H9 (cell line): ENCODE results near the gene ANKRD55. TPM values are rescaled to one million over a fixed set of nuclear protein-coding genes. Genes with fewer than 3 reads are reported as not detected.

Experiments used
- DNase-seq: peaks from one replicate; pipeline ENCODE4 v3.0.0-alpha.2; 2017
- H2AFZ ChIP-seq: one replicate; pipeline ENCODE4 v1.6.1; 2013; ENCODE audit warnings: mild to moderate bottlenecking, low read length, control low read depth, moderate library complexity
- H2AK5ac ChIP-seq: 2 replicates; pipeline ENCODE4 v1.6.1; 2013; ENCODE audit warnings: low read length, control low read depth, mixed read lengths; ENCODE audit not compliant: insufficient read length
- H2BK120ac ChIP-seq: one replicate; pipeline ENCODE4 v1.6.1; 2013; ENCODE audit warnings: low read depth, mild to moderate bottlenecking, low read length, control low read depth, inconsistent platforms; ENCODE audit not compliant: poor library complexity, severe bottlenecking
- H2BK12ac ChIP-seq: 2 replicates; pipeline ENCODE4 v1.6.1; 2013; ENCODE audit warnings: low read length, control low read depth, mixed read lengths, low read depth; ENCODE audit not compliant: insufficient read length
- H2BK15ac ChIP-seq: 2 replicates; pipeline ENCODE4 v1.6.1; 2013; ENCODE audit warnings: low read depth, low read length, control low read depth
- H2BK20ac ChIP-seq: one replicate; pipeline ENCODE4 v1.6.1; 2013; ENCODE audit warnings: low read depth, mild to moderate bottlenecking, low read length, control low read depth, inconsistent platforms; ENCODE audit not compliant: poor library complexity, severe bottlenecking
- H2BK5ac ChIP-seq: 2 replicates; pipeline ENCODE4 v1.6.1; 2013; ENCODE audit warnings: low read length, control low read depth, mixed read lengths; ENCODE audit not compliant: insufficient read length
- H3K14ac ChIP-seq: 2 replicates; pipeline ENCODE4 v1.6.1; 2013; ENCODE audit warnings: low read length, control low read depth; ENCODE audit not compliant: insufficient read depth
- H3K18ac ChIP-seq: 2 replicates; pipeline ENCODE4 v1.6.1; 2013; ENCODE audit warnings: low read depth, mild to moderate bottlenecking, mixed read lengths, low read length, control low read depth; ENCODE audit not compliant: insufficient read length
- H3K23ac ChIP-seq: 2 replicates; pipeline ENCODE4 v1.6.1; 2013; ENCODE audit warnings: low read length, control low read depth, mixed read lengths, low read depth; ENCODE audit not compliant: insufficient read length
- H3K23me2 ChIP-seq: 2 replicates; pipeline ENCODE4 v1.6.1; 2013; ENCODE audit warnings: low read depth, mild to moderate bottlenecking, mixed read lengths, low read length, control low read depth; ENCODE audit not compliant: insufficient read length, poor library complexity, severe bottlenecking
- H3K27ac ChIP-seq: 2 replicates; pipeline ENCODE4 v1.5.1; 2013; ENCODE audit warnings: low read length, control low read depth, mixed read lengths, low read depth; ENCODE audit not compliant: insufficient read length
- H3K27me3 ChIP-seq: 2 replicates; pipeline ENCODE4 v1.6.1; 2013; ENCODE audit warnings: low read length, control low read depth, inconsistent platforms; ENCODE audit not compliant: insufficient read depth
- H3K4ac ChIP-seq: 2 replicates; pipeline ENCODE4 v1.6.1; 2013; ENCODE audit warnings: low read depth, mild to moderate bottlenecking, control low read depth, inconsistent platforms, low read length, moderate library complexity
- H3K4me1 ChIP-seq: 2 replicates; pipeline ENCODE4 v1.6.1; 2013; ENCODE audit warnings: low read length, control low read depth, inconsistent platforms; ENCODE audit not compliant: insufficient read depth
- H3K4me2 ChIP-seq: 2 replicates; pipeline ENCODE4 v1.6.1; 2013; ENCODE audit warnings: low read length, control low read depth, mixed read lengths; ENCODE audit not compliant: insufficient read length, insufficient read depth
- H3K56ac ChIP-seq: 2 replicates; pipeline ENCODE4 v1.6.1; 2013; ENCODE audit warnings: low read depth, mild to moderate bottlenecking, mixed read lengths, low read length, control low read depth; ENCODE audit not compliant: insufficient read length
- H3K79me1 ChIP-seq: 2 replicates; pipeline ENCODE4 v1.6.1; 2013; ENCODE audit warnings: low read depth, mild to moderate bottlenecking, moderate library complexity, low read length, control low read depth, inconsistent platforms; ENCODE audit not compliant: insufficient read depth, poor library complexity, severe bottlenecking
- H3K79me2 ChIP-seq: 2 replicates; pipeline ENCODE4 v1.6.1; 2013; ENCODE audit warnings: low read length, control low read depth, inconsistent platforms; ENCODE audit not compliant: insufficient read depth
- H3K9ac ChIP-seq: 2 replicates; pipeline ENCODE4 v1.6.1; 2013; ENCODE audit warnings: low read length, control low read depth, mixed read lengths; ENCODE audit not compliant: insufficient read length; ENCODE audit errors: extremely low read depth
- H3K9me3 ChIP-seq: one replicate; pipeline ENCODE4 v1.6.1; 2013; ENCODE audit warnings: low read depth, low read length, inconsistent platforms; ENCODE audit not compliant: control insufficient read depth
- H3T11ph ChIP-seq: one replicate; pipeline ENCODE4 v1.6.1; 2013; ENCODE audit warnings: mild to moderate bottlenecking, low read length, control low read depth, inconsistent platforms
- H4K20me1 ChIP-seq: one replicate; pipeline ENCODE4 v1.6.1; 2013; ENCODE audit not compliant: control insufficient read depth, insufficient read length, insufficient read depth
- H4K5ac ChIP-seq: 2 replicates; pipeline ENCODE4 v1.6.1; 2013; ENCODE audit warnings: low read depth, mild to moderate bottlenecking, mixed read lengths, low read length, control low read depth; ENCODE audit not compliant: insufficient read length
- H4K8ac ChIP-seq: replicated peaks from 2 replicates; pipeline ENCODE4 v1.6.1; 2013; ENCODE audit warnings: low read length, control low read depth, mixed read lengths, low read depth; ENCODE audit not compliant: insufficient read length
- H4K91ac ChIP-seq: 2 replicates; pipeline ENCODE4 v1.6.1; 2013; ENCODE audit warnings: low read depth, mild to moderate bottlenecking, moderate library complexity, mixed read lengths, low read length, control low read depth; ENCODE audit not compliant: insufficient read length
- H3K27ac Mint-ChIP-seq, 3 experiments: 2 replicates in 2 of 3; 3 replicates in 1 of 3; pipeline ENCODE4 v1.8.0; 2020 to 2021; ENCODE audit warnings: mixed read lengths in 3 of 3, mild to moderate bottlenecking in 1 of 3, moderate library complexity in 1 of 3
- H3K27me3 Mint-ChIP-seq: 2 replicates; pipeline ENCODE4 v1.8.0; 2021; ENCODE audit warnings: low read depth, mild to moderate bottlenecking, moderate library complexity, mixed read lengths
- H3K36me3 Mint-ChIP-seq, 3 experiments: 2 replicates in 2 of 3; 3 replicates in 1 of 3; pipeline ENCODE4 v1.8.0; 2020 to 2021; ENCODE audit warnings: low read depth in 3 of 3, mixed read lengths in 3 of 3; ENCODE audit not compliant: insufficient read depth in 1 of 3
- H3K4me1 Mint-ChIP-seq, 2 experiments: 2 replicates each; pipeline ENCODE4 v1.8.0; 2020; ENCODE audit warnings: mixed read lengths in 2 of 2
- H3K4me3 Mint-ChIP-seq, 2 experiments: 2 replicates in 1 of 2; 3 replicates in 1 of 2; pipeline ENCODE4 v1.8.0; 2020 to 2021; ENCODE audit warnings: mild to moderate bottlenecking in 2 of 2, mixed read lengths in 2 of 2, moderate library complexity in 1 of 2
- H3K9me3 Mint-ChIP-seq, 2 experiments: 2 replicates in 1 of 2; 3 replicates in 1 of 2; pipeline ENCODE4 v1.8.0; 2020; ENCODE audit warnings: mild to moderate bottlenecking in 2 of 2, mixed read lengths in 2 of 2, moderate library complexity in 1 of 2
- WGBS: extraction: QIAGEN DNeasy Blood & Tissue Kit; methylation state at CpG from one replicate; pipeline ENCODE4 v1.1.7; 2013; ENCODE audit warnings: missing lambda C conversion rate, low lambda C conversion rate, mixed read lengths; ENCODE audit not compliant: insufficient read length; ENCODE audit errors: extremely low coverage; 5-methylcytosine and 5-hydroxymethylcytosine counted together
- total RNA-seq: library from RNA; stranded (reverse); gene quantifications from 2 replicates; pipeline ENCODE4 v1.2.1, GENCODE V29; 2021
- TF ChIP-seq, protein P1 (sequence below): fragments of 200-600 bp; sonication (generic); conservative IDR thresholded peaks from 3 replicates; pipeline ENCODE4 v1.8.0; 2021; ENCODE audit warnings: antibody characterized with exemption, mild to moderate bottlenecking

The ANKRD55 gene
- total RNA-seq, 1 experiment from 2014 or later, result not detected

DNA sequence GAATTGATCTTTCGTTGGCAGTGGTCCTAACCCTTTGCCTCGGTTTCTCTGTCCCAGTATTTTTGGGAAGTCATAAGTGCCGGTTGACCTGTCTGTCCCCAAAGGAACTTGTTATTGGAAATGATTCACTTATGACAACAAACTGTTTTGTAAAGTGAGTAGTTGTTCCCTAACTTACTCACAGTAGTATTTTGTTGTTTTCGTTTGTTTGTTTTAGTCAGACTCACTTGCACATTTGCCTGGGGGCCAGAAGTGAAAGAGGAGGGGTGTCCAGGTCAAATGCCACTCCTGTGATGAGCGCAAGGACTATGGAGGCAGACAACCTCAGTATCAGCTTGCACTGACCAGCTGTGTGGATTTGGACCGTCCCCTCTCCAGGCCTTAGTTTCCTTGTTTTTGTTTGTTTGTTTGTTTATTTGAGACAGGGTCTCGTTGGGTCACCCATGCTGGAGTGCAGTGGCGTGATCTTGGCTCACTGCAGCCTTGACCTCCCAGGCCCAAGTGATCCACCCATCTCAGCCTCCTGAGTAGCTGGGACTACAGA lies 47.3 kb downstream of the ANKRD55 start:
- Histone ChIP-seq H3K18ac (no peak overlapping the region), H3K79me2 (no peaks in the 10 kb centered on the region), H4K5ac (no peak overlapping the region), H2BK5ac (no peak overlapping the region), H3K4ac (no peak overlapping the region), H4K91ac (no peak overlapping the region), H4K20me1 (no peaks in the 10 kb centered on the region), H3K23me2 (no peaks in the 10 kb centered on the region), H2AK5ac (no peak overlapping the region), H2BK120ac (no peak overlapping the region), H3K9ac (no peak overlapping the region), H3K27me3 (no peaks in the 10 kb centered on the region), H3K9me3 (no peaks in the 10 kb centered on the region), H2BK15ac (no peak overlapping the region), H3T11ph (no peak overlapping the region), H3K4me2 (no peak overlapping the region), H3K4me1 (no peaks in the 10 kb centered on the region; the same call in 1 of the 2 replicates), H2BK12ac (no peak overlapping the region), H3K27ac (no peak overlapping the region), H3K14ac (no peak overlapping the region; the same call in 1 of the 2 replicates), H2BK20ac (no peak overlapping the region), H3K56ac (no peak overlapping the region), H4K8ac (no peak overlapping the region), H3K23ac (no peak overlapping the region), H3K79me1 (no peaks in the 10 kb centered on the region), H2AFZ (no peak overlapping the region)
- Mint-ChIP-seq H3K4me3 (no peak overlapping the region), H3K4me1 (peaks cover 18 to 20% of the 10 kb centered on the region in 2 experiments), H3K27ac (no peak overlapping the region), H3K9me3 (no peaks in the 10 kb centered on the region), H3K36me3 (no peaks in the 10 kb centered on the region), H3K27me3 (no peaks in the 10 kb centered on the region)
- TF ChIP-seq, protein P1, sequence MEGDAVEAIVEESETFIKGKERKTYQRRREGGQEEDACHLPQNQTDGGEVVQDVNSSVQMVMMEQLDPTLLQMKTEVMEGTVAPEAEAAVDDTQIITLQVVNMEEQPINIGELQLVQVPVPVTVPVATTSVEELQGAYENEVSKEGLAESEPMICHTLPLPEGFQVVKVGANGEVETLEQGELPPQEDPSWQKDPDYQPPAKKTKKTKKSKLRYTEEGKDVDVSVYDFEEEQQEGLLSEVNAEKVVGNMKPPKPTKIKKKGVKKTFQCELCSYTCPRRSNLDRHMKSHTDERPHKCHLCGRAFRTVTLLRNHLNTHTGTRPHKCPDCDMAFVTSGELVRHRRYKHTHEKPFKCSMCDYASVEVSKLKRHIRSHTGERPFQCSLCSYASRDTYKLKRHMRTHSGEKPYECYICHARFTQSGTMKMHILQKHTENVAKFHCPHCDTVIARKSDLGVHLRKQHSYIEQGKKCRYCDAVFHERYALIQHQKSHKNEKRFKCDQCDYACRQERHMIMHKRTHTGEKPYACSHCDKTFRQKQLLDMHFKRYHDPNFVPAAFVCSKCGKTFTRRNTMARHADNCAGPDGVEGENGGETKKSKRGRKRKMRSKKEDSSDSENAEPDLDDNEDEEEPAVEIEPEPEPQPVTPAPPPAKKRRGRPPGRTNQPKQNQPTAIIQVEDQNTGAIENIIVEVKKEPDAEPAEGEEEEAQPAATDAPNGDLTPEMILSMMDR, result no peak
- DNase-seq, result no peak
- no CpG with 5 or more reads among the region's 8 CpGs for WGBS
